AG08395 (cell line): ENCODE measurements around the gene SLC30A7.
"Not testable (repeated sequence)": the region's sequence is repeated elsewhere in the genome, so short reads cannot be mapped to it uniquely, and the experiment has no call there.

ENCODE experiments used
- DNase-seq: peaks from one replicate; pipeline ENCODE4 v3.0.0; 2012; ENCODE audit warnings: mixed read lengths, low spot score

SLC30A7 gene

GRCh38 chr1:100895540-100896480 lies at the start of gene SLC30A7:
Gene SLC30A7 (plus strand): TSS chr1:100896090. CDS start chr1:100896263, 173 bp downstream.
- DNase-seq, result peak; percentile 94

- no peak for DNase-seq
These were observed 48.4 kb upstream of the SLC30A7 start for GRCh38 chr1:100847361-100848082.

- DNase-seq, result no peak
These were observed 44.2 kb upstream of the SLC30A7 start for GRCh38 chr1:100851726-100852125.

- DNase-seq, result no peak
These were observed 42.9 kb upstream of the SLC30A7 start for GRCh38 chr1:100852976-100853375.

GRCh38 chr1:100855116-100855515 lies 40.8 kb upstream of the SLC30A7 start:
- not testable (repeated sequence) for DNase-seq

- DNase-seq, result peak; percentile 14
These were observed 35.4 kb upstream of the SLC30A7 start for GRCh38 chr1:100860397-100860991.

- no peak for DNase-seq
These were observed 34.5 kb upstream of the SLC30A7 start for GRCh38 chr1:100861379-100861778.

- peak; percentile 31 for DNase-seq
These were observed 33.3 kb upstream of the SLC30A7 start for GRCh38 chr1:100862591-100862990.

- DNase-seq, result peak; percentile 47
These were observed 29.6 kb upstream of the SLC30A7 start for GRCh38 chr1:100866041-100866900.

GRCh38 chr1:100866901-100867206 lies 29.0 kb upstream of the SLC30A7 start:
- DNase-seq, result no peak

- DNase-seq, result peak; percentile 35
These were observed 27.4 kb upstream of the SLC30A7 start for GRCh38 chr1:100868364-100868995.

GRCh38 chr1:100869996-100870395 lies 25.9 kb upstream of the SLC30A7 start:
- DNase-seq, result no peak

- DNase-seq, result no peak
These were observed 21.5 kb upstream of the SLC30A7 start for GRCh38 chr1:100874433-100874832.

GRCh38 chr1:100875228-100875627 lies 20.7 kb upstream of the SLC30A7 start:
- no peak for DNase-seq

GRCh38 chr1:100876291-100876690 lies 19.6 kb upstream of the SLC30A7 start:
- no peak for DNase-seq

GRCh38 chr1:100879422-100879821 lies 16.5 kb upstream of the SLC30A7 start:
- DNase-seq, result no peak

- DNase-seq, result no peak
These were observed 14.2 kb upstream of the SLC30A7 start for GRCh38 chr1:100881687-100882086.

GRCh38 chr1:100882698-100883097 lies 13.2 kb upstream of the SLC30A7 start:
- no peak for DNase-seq

GRCh38 chr1:100883963-100884362 lies 11.9 kb upstream of the SLC30A7 start:
- peak; percentile 39 for DNase-seq

- not testable (repeated sequence) for DNase-seq
These were observed 6.9 kb upstream of the SLC30A7 start for GRCh38 chr1:100889007-100889406.

GRCh38 chr1:100889869-100890482 lies 5.9 kb upstream of the SLC30A7 start:
- DNase-seq, result not testable (repeated sequence)
